ENCODE data around the gene MYO19. TPM values are rescaled to one million over a fixed set of nuclear protein-coding genes. Genes with fewer than 3 reads are reported as not detected.
"Not testable (repeated sequence)": the region's sequence is repeated elsewhere in the genome, so short reads cannot be mapped to it uniquely, and the experiment has no call there.

The MYO19 gene
- polyA plus RNA-seq, 1 donor, result 31.5 TPM

DNA sequence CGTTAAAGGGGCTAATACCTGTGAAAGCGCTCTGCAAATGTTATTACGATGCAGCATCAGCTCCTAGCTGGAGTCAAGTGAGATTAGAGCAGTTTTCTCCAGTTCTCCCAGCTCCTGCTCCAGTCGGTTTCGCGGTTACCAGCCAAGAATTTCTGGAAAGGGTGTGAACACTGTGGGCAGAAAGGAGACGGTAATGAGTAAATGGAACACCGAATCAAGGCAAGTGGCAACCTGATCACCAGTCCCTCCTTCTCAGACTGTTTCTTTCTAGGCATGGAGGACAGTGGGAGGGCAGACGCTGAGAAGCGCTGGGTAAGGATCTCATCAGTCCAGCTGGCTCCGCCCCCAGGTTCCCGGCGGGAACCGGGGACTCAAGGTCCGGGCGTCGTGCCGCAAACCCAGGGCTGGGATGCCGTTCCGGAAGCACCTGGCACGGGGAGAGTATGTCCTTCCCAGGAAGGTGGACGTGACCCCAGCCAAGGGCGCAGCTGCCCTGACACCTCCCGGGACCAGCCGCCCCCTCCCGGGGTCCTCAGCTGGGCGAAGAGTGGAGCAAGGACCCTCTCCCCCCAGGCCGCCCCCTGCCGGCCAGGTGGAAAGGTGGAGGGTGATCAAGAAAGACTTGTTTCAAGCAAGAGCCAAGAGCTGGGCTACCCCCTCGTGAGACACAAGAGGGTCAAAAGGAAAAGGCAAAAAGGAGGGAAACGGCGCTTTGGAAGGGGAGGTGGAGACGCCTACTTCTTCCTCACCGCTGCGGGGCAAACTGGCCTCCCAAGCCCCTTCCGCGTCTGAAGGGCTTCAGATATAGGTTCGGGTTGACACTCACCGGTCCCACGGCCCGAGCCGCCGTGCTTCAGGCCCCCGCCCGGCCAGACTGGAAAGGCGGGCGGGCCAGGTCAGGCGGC, 481 bp downstream of the MYO19 start:
- no peak for DNase-seq (ENCODE audit: low read depth)

GRCh38 chr17:36532435-36532975, 2.2 kb downstream of the MYO19 start:
- no peak for DNase-seq (ENCODE audit: low read depth)

DNA sequence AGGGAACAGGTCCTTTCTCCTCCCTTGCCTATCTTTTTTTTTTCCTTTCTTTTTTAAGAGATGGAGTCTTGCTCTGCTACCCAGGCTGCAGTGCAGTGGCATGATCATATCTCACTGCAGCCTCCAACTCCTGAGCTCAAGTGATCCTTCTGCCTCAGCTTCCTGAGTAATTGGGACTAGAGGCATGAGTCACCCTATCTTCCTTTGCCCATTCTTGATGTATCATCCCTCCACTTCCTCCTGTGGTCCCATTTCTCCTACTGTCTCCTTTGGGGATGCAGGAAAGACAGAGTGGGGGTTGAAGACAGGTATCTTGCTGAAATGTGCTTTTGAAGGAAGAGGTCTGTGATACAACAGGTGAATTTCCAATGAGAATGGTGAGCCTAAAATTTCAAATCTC, 5.5 kb downstream of the MYO19 start:
- no peak for DNase-seq (ENCODE audit: low read depth)

DNA sequence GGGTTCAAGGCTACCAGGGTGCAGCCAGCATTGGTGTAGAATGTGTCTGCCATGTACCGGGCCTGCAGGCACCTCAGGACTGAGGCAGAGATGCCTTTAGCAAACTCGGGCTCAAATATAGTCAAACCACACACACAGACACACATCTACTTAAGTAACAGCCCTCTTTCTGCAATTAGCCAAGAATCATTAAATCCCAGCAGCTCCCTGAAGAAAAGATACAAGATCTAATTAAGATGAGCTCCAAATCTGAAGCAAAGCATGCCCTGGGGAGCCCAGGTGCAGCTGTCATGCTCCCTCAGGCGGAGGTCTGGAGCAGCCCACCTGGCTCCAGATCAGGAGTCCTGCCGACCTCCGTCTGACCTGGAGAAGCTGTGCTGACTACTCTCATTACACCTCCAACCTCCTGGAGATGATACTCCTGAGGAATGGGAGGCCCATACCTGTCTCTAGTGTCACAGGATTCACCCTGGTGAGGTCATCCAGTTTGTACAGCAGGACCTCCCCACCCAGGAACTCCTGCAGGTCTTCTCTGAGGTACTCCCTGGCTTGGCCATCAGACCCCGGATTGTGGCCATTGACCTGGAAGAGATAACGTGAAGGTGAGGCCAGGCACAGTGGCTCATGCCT, 6.9 kb downstream of the MYO19 start:
- DNase-seq (ENCODE audit: low read depth), result no peak

- no peak for DNase-seq (ENCODE audit: low read depth)
Observed at GRCh38 chr17:36525888-36526287, 8.8 kb downstream of the MYO19 start.

DNA sequence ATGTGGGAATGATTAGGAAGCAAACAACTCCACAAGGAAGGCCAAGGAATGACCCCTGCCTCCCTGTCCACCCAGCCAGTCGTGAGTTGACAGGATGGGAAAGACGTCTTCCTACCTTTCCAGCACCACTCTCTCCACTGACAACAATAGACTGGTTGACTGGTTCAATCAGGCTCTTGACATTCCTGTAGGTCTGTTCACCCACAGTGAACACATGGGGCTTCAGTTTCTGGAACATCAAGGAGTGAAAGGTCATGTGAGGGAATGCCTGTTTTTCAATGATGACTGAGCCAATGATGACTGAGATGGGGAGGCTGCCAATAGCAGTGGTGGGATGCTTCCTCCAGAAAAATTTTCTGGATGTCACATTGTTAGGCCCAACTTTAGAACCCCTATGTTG, 9.6 kb downstream of the MYO19 start:
- no peak for DNase-seq (ENCODE audit: low read depth)

- DNase-seq (ENCODE audit: low read depth), result no peak
Observed at GRCh38 chr17:36524428-36524876, 10.2 kb downstream of the MYO19 start.

- no peak for DNase-seq (ENCODE audit: low read depth)
Observed at GRCh38 chr17:36523113-36523512, 11.6 kb downstream of the MYO19 start.

GRCh38 chr17:36515837-36516236, 18.8 kb downstream of the MYO19 start:
- DNase-seq (ENCODE audit: low read depth), result no peak

DNA sequence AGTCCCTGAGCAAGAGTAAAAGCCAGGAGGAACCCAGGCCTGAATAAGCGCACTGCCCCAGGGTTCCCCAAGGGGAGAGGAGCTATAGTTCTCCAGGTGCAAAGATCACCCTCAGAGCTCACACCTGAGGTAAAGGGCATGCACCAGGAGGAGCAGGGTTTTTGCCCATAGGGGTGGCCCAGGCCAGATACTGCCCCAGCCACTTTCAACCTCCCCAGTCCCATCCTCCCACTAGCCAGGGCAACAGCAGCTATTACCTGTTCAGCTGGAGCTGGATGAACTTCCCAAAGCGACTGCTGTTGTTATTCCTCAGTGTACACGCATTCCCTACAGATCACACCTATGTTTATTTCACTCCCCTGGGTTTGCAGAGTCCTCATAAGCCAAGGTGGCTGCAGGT, 19.8 kb downstream of the MYO19 start:
- DNase-seq (ENCODE audit: low read depth), result no peak

- DNase-seq (ENCODE audit: low read depth), result no peak
Observed at GRCh38 chr17:36512641-36513040, 22.0 kb downstream of the MYO19 start.

GRCh38 chr17:36511216-36511615, 23.5 kb downstream of the MYO19 start:
- no peak for DNase-seq (ENCODE audit: low read depth)

- DNase-seq (ENCODE audit: low read depth), result no peak
Observed at GRCh38 chr17:36510636-36511035, 24.0 kb downstream of the MYO19 start.

DNA sequence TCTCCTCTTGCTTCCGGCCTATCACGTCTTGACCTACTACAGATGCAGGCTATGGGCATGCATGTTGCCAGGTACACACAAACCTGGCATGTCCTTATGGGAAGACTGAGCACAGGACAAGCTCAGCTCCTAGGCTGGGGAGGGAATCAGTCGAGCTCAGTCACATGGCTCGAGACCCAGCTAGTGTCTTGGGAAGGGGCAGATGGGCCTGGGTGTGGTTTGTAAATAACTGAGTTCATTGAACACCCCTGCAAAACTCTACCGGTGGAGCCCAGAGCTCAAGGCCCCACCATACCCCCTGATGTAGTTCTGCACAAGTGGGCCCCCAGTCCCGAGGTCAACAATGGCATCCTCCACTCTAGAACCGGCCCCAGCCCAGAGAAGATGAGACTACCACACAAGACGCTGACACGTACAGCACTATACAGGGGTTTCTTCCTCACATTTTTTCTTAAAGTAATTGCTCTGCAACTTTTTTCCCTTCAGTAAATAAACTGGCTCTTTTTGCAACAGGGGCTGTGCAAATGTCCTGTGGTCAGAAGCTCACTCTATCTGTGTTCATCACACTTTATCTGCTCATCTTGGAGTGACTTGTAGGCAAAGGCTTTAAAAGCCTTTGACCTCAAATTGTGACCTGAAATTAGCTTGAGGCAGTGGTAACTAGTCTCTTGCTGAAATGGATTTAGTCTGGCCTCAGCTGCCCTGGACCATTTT, 25.2 kb downstream of the MYO19 start:
- no peak for DNase-seq (ENCODE audit: low read depth)

DNA sequence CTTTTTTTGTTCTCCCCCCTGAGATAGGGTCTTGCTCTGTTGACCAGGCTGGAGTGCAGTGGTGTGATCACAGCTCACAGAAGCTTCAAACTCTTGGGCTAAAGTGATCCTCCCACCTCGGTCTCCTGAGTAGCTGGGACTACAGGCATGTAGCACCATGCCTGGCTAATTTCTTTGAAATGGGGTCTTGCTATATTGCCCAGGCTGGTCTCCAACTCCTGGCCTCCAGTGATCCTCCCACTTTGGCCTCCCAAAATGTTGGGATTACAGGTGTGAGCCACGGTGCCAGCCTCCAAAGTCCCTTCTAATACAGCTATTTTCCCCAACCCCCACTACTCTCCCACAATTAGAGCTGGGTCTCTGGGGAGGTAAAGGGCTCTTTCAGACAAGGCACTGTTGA, 26.2 kb downstream of the MYO19 start:
- not testable (repeated sequence) for DNase-seq (ENCODE audit: low read depth)

- DNase-seq (ENCODE audit: low read depth), result no peak
Observed at GRCh38 chr17:36507266-36507665, 27.4 kb downstream of the MYO19 start.

DNA sequence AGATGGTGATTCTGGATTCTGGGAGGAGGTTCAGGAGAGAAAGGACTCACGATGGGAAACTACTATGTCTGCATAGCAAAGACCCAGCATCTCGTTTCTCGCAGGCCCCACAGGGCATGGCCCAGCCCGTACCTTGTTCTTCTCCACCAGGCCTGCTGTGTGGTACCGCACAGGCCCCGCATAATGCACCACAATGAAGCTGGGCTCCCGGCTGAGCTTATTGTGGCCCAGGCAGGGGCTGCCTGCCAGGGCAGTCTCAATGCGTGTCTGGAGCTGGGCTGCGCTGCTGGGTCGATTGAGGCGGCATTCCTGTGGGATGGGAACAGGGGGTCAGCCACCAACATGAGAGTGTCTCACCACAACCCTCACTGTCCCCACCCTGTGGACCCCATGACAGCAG, 27.8 kb downstream of the MYO19 start:
- no peak for DNase-seq (ENCODE audit: low read depth)

DNA sequence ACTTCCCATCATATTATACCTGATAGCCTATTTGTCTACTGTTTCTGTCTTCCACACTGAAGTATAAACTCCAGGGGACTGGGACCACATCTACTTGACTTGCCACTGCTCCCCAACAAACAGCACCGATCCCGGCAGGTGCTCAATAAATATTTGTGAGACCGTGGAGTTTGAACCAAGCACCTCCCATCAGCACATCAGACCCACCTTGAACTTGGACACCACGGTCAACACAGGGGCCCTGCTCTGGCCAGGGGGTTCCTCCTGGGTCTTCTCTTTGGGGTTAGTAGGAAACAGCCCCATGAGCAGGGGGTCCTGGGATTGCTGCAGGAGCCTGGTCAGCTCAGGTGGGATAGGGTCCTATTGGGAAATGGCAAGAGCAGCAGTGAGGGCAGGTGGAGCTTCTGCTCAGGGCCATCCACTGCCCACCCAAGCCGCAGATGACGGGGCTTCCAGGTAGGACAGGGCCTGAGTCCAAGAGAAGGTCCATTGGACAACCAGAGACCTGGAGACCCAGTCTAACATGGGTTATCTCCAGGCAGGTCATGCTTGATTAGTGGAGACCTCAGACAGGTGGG, 28.3 kb downstream of the MYO19 start:
- DNase-seq (ENCODE audit: low read depth), result no peak

DNA sequence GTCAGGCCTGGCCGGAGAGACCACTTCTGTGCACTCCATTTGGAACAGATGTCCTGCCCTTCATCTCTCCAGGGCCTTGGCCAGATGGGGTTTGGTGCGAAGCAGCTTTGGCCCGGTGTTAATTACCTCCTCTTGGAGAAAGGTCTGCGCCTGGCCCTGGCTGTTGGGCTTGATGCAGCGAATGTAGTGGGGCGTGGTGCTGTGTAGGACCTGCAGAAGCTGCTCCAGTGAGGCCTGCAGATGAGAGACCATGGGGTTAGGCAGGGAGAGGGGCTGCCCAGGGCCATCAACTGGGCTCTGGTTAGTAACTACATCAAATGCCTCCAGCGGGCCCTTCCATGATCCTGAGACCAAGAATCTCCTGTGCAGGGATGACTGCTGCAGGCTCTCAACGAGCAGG, 29.5 kb downstream of the MYO19 start:
- no peak for DNase-seq (ENCODE audit: low read depth)

DNA sequence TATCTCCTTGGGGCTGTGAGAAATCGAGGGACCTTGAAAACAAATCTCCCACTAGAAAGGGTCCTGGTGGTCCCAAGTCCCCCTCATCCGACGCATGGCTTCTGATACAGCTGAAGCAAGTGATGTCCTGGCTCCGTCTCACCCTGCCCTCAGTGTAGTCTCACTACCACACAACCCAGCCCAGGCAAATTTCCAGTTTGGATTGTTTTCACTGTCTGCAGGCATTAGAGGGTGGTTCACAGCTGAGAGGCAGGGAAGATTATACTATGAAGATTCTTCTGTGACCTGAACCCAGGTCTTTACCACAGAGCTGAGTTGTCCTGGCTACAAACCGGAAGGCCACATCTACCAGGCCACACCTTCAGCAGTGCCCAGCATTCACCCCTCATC, 30.5 kb downstream of the MYO19 start:
- DNase-seq (ENCODE audit: low read depth), result no peak

- DNase-seq (ENCODE audit: low read depth), result no peak
Observed at GRCh38 chr17:36503456-36504155, 31.1 kb downstream of the MYO19 start.
